ENCODE results near the gene TRIM65. TPM values are rescaled to one million over a fixed set of nuclear protein-coding genes. Genes with fewer than 3 reads are reported as not detected.
A peak's percentile ranks its signal among the peaks of the same experiment; 100 is the strongest.

The TRIM65 gene
- total and polyA plus RNA-seq, 2 of the 13 experiments (the other 11 are each of a cell fraction or from before 2014, with no cell fraction given): 10.3 to 22.4 TPM

DNA sequence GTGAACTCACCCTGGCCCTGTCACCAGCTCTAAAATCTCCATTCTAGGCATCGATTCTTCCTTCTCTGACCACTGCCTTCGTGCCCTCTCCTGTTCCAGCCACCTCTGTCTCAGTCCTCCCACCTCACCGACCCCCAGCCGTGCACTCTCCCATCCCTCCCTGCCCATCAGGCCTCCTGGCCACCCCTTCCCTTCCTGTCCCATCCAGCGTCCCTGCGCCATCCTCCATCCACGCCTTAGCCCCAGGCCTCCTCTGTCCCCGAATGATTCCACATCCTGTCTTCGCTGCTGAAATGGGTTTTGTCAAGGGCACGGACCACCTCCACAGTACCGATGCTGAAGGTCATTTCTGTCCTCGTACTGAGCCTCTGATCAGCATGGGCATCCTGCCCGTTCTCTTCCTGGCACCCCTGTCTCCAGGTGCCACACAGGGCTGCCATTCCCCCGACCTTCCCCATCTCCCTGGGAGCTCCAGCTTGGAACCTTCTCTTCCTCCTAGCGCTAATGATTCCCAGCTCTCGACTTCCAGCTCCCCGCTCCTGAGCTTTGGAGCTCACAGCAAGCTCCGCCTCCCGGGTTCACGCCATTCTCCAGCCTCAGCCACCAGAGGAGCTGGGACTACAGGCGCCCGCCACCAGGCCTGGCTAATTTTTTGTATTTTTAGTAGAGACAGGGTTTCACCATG lies 2.6 kb downstream of the TRIM65 start (continued):
- TF ChIP-seq ZNF607 (CRISPR knock-in tag; IDR thresholded peaks at IDR 0.05; ENCODE audit: borderline replicate concordance) (0 out of 2 replicates have a peak, but pooled peaks have one; percentile 54), ZNF773 (CRISPR knock-in tag; IDR thresholded peaks at IDR 0.05; ENCODE audit: borderline replicate concordance) (no peak), SKI (IDR thresholded peaks at IDR 0.05; ENCODE audit: partially characterized antibody) (no peak), HOXA9 (CRISPR knock-in tag; IDR thresholded peaks at IDR 0.05; ENCODE audit: borderline replicate concordance) (no peak), ZNF598 (CRISPR knock-in tag; IDR thresholded peaks at IDR 0.05; ENCODE audit: borderline replicate concordance) (no peak), PHF8 (CRISPR knock-in tag; IDR thresholded peaks at IDR 0.05) (peak; percentile 46; the same call in 1 of the 2 replicates), YY1 (IDR thresholded peaks at IDR 0.05; ENCODE audit: insufficient read depth, insufficient replicate concordance, low read depth, low read length) (no peak), GATAD1 (CRISPR knock-in tag; IDR thresholded peaks at IDR 0.05) (0 out of 2 replicates have a peak, but pooled peaks have one; percentile 16), POLR2AphosphoS5 (IDR thresholded peaks at IDR 0.05; ENCODE audit: low read depth, low read length) (0 out of 2 replicates have a peak, but pooled peaks have one; percentile 14), NFE2L1 (CRISPR knock-in tag; IDR thresholded peaks at IDR 0.05; ENCODE audit: borderline replicate concordance) (no peak), ZNF788 (CRISPR knock-in tag; IDR thresholded peaks at IDR 0.05; ENCODE audit: borderline replicate concordance) (peak; percentile 66; the same call in 1 of the 2 replicates), ZNF451 (CRISPR knock-in tag; IDR thresholded peaks at IDR 0.05) (no peak), SP1 (IDR thresholded peaks at IDR 0.05) (0 out of 2 replicates have a peak, but pooled peaks have one; percentile 49), SP1 (CRISPR knock-in tag; IDR thresholded peaks at IDR 0.05) (no peak), REL (CRISPR knock-in tag; conservative IDR thresholded peaks at IDR 0.05) (0 out of 2 replicates have a peak, but pooled peaks have one; percentile 50), ZNF446 (CRISPR knock-in tag; IDR thresholded peaks at IDR 0.05) (no peak), SOX13 (IDR thresholded peaks at IDR 0.05) (no peak), SOX13 (CRISPR knock-in tag; conservative IDR thresholded peaks at IDR 0.05 in 1 of 2, IDR thresholded peaks at IDR 0.05 in 1 of 2) (no peak; a peak in 1 of 4 replicates), ZNF644 (CRISPR knock-in tag; IDR thresholded peaks at IDR 0.05; ENCODE audit: low read depth) (no peak), ZBTB38 (CRISPR knock-in tag; IDR thresholded peaks at IDR 0.05) (peak; percentile 68), POLR2A (IDR thresholded peaks at IDR 0.05; ENCODE audit: insufficient read depth in 1 of 2, low read depth in 2 of 2, low read length in 2 of 2) (peak in 1 of 2 experiments; percentile 37; a peak in 1 of 4 replicates)
- TF ChIP-seq, protein P1, sequence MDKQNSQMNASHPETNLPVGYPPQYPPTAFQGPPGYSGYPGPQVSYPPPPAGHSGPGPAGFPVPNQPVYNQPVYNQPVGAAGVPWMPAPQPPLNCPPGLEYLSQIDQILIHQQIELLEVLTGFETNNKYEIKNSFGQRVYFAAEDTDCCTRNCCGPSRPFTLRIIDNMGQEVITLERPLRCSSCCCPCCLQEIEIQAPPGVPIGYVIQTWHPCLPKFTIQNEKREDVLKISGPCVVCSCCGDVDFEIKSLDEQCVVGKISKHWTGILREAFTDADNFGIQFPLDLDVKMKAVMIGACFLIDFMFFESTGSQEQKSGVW (CRISPR knock-in tag; IDR thresholded peaks at IDR 0.05; ENCODE audit: borderline replicate concordance): no peak
- TF ChIP-seq, protein P2, sequence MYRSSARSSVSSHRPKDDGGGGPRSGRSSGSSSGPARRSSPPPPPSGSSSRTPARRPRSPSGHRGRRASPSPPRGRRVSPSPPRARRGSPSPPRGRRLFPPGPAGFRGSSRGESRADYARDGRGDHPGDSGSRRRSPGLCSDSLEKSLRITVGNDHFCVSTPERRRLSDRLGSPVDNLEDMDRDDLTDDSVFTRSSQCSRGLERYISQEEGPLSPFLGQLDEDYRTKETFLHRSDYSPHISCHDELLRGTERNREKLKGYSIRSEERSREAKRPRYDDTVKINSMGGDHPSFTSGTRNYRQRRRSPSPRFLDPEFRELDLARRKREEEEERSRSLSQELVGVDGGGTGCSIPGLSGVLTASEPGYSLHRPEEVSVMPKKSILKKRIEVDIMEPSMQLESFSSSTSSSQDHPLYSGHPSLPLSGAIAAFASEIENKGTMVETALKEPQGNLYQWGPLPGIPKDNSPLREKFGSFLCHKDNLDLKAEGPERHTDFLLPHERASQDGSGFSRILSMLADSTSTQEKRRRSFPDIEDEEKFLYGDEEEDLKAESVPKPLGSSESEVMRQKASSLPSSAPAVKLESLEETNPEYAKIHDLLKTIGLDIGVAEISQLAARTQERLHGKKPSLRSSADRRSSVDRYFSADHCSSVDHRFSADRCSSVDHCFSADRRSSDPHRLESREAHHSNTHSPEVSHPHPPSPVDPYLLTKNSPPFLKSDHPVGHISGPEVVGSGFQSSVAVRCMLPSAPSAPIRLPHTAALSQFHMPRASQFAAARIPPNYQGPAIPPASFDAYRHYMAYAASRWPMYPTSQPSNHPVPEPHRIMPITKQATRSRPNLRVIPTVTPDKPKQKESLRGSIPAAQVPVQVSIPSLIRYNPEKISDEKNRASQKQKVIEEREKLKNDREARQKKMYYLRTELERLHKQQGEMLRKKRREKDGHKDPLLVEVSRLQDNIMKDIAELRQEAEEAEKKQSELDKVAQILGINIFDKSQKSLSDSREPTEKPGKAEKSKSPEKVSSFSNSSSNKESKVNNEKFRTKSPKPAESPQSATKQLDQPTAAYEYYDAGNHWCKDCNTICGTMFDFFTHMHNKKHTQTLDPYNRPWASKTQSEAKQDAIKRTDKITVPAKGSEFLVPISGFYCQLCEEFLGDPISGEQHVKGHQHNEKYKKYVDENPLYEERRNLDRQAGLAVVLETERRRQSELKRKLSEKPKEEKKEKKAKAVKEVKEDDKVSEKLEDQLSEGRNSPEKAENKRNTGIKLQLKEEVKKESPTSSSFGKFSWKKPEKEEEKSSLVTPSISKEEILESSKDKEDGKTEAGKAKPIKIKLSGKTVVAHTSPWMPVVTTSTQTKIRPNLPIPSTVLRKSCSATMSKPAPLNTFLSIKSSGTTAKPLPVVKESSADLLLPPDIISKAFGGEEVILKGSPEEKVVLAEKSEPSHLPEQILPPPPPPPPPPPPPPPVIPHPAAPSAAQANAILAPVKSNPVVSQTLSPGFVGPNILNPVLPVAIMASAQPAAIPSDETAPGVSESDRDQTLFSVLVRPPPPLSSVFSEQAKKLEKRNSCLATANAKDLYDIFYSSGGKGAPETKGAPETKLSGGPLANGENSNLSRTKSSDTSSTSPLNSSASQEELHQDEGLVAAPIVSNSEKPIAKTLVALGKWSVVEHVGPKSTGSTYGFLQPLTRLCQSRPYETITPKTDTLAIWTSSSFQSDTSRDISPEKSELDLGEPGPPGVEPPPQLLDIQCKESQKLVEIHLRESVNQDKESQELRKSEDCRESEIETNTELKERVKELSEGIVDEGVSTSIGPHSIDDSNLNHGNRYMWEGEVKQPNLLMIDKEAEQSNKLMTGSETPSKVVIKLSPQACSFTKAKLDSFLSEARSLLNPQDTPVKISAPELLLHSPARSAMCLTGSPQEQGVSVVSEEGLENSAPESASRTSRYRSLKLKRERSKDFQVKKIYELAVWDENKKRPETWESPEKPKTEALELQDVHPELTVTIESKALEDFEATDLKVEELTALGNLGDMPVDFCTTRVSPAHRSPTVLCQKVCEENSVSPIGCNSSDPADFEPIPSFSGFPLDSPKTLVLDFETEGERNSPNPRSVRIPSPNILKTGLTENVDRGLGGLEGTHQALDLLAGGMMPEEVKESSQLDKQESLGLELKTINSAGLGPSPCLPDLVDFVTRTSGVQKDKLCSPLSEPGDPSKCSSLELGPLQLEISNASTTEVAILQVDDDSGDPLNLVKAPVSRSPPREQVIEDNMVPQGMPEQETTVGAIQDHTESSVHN (CRISPR knock-in tag; IDR thresholded peaks at IDR 0.05): no peak

All from HepG2 (cell line).